HG02970 (cell line): Measurements from ENCODE around the gene KCND3.
"Not testable (repeated sequence)": the region's sequence is repeated elsewhere in the genome, so short reads cannot be mapped to it uniquely, and the experiment has no call there.

Experiments
- ATAC-seq: cut with Tn5 transposase; IDR thresholded peaks from one replicate; pipeline ENCODE4 v1.9.1; 2021; ENCODE audit warnings: mild to moderate bottlenecking, moderate library complexity, moderate number of reproducible peaks; ENCODE audit not compliant: unreplicated experiment, low FRiP score

KCND3 gene

GRCh38 chr1:111750856-111751255, 238.6 kb downstream of the KCND3 start:
- ATAC-seq, result no peak

- no peak for ATAC-seq
These were observed 239.8 kb downstream of the KCND3 start for GRCh38 chr1:111749628-111750027.

- ATAC-seq, result no peak
These were observed 241.5 kb downstream of the KCND3 start for GRCh38 chr1:111747947-111748346.

DNA sequence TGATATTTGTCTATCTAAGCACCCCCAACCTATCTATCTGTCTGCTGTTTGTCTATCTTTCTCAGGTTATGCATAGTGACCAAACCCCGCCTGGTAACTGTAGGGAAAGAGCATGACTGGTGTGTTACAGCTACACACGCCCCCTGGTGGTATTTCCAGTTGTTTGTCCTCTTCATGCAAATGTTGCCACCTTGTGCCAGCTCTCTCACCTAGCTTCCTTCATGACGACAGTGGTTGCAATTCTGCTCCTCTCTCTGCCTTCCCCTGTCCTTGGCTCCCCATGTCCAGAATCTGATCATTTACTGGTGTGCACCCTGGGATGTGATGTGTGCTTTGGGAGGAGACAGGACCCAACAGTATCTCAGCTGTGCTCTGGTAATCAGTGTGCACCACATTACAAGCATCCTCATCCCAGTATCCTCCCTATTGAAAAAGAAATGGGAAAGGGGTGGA, 242.2 kb downstream of the KCND3 start:
- no peak for ATAC-seq

DNA sequence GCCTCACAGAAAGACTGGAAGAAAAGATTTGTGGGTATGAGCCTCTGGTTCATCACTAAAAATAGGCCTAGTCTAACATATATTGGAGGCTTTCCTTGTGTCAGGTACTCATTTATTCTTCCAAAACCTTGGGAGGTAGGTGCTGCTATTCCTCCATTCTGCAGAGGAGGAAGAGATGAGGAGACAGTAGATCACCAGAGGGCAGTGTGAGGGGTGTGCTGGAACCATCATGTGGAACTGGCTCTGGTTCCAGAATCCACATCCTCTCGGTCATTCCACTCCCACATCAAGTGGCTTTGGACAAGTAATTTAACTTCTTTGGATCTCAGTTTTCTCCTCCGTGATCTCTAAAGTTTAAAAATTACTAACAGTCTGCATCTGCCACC, 242.9 kb downstream of the KCND3 start:
- ATAC-seq, result no peak

DNA sequence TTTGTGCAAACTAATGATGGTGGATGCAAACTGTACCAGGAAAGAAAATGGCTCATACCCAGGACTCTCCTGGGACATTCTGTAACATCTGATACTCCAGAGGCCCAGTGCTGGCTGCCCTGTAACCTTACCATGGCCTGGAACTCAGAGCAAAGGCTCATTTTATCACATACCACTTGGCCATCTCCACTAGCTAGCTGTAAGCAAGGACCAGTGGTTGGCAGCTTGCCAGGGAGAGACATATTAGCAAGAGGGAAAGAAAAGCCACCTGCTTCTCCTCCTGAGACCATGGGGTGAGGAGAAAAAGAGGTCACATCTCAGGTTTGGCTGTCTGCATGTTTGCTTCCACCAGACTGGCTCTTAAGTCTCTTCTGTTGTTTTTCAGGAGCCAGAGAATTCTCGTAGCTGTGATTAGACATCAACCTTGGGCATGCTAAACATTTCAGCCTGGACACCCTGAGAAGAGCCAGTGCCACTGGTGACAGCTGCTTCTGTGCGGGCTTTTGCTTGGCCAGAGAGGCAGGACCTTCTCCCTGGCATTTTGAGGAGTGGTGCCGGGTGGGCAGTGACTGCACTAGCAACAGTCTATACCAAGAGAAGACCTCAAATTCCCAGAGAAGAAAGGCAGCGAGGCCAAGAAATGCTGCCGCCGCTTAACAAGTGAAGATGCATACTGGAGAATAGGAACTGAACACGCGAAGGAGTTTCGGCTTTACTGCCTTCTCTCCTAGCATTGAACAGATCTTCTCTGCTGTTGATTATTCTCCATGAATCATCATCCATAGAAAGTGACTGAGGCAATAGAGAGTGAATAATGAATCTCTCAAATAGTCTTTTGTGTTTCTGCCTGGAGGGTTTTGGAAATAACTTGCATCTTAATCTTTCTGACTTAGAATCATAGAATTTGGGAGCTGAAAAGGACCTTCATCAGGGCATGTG, 243.5 kb downstream of the KCND3 start:
- no peak for ATAC-seq

DNA sequence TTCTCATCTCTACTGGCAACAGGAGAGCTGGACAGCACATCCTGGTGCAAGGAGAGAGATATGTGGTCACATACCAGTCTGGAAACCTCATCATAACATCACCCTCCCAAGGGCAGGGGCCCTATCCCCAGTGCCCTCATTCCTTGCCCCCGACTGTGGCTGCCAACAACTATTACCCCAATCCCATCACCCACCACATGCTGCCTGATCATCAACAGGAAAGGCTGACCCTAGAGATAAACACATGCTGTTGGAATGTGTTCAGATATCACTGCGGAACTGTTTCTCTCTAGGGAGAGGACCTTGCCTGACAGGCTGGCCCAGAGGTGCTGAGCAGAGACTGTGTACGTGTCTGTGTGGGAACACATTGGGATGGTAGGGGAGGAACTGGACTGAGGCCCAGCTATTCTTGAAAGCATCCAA, 245.8 kb downstream of the KCND3 start:
- no peak for ATAC-seq

DNA sequence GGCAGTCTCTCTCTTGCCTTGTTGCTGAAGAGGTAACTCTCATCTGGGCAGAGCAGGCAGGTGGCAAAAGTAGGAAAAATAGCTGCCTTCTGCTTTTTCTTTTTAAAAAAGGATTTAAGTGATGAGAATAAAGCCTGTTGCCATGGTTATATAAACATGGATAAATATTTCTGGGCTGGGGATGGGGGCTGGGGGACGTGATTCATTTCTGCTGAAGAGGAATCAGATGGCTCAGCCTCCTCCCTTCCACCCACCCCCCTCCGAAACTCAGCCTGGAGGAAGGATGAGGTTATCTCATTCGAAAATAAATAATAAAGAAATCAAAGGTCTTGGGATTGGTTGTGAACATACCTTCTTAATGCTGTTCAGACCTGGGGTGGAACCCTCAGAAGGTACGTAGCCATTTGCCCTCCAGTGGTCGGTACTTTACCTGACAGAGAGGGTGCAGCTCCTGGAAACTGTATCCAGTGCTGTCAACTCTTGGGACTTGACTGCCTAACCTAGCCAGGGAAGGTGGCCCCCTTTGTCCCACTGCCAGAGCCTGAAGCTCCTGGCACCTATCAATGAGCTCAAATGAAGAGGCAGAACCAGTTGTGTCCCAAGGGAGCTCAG, 246.4 kb downstream of the KCND3 start:
- no peak for ATAC-seq

DNA sequence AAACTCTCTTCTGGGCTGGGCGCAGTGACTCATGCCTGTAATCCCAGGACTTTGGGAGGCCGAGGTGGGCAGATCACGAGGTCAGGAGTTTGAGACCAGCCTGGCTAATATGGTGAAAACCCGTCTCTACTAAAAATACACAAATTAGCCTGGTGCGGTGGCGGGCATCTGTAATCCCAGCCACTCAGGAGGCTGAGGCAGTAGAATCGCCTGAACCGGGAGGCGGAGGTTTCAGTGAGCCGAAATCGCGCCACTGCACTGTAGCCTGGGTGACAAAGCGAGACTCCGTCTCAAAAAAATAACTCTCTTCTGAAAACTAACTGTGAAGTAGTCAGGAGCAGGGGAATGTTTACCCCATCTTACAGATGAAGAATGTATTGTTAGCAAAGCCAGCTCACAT, 247.2 kb downstream of the KCND3 start:
- ATAC-seq, result not testable (repeated sequence)

GRCh38 chr1:111739925-111740765, 249.3 kb downstream of the KCND3 start:
- ATAC-seq, result no peak

- ATAC-seq, result peak; percentile 76
These were observed 250.1 kb downstream of the KCND3 start, which contains the start of gene INKA2 for GRCh38 chr1:111739194-111739924. Gene INKA2 (minus strand): TSS chr1:111739395. CDS start chr1:111739242, 153 bp downstream.

DNA sequence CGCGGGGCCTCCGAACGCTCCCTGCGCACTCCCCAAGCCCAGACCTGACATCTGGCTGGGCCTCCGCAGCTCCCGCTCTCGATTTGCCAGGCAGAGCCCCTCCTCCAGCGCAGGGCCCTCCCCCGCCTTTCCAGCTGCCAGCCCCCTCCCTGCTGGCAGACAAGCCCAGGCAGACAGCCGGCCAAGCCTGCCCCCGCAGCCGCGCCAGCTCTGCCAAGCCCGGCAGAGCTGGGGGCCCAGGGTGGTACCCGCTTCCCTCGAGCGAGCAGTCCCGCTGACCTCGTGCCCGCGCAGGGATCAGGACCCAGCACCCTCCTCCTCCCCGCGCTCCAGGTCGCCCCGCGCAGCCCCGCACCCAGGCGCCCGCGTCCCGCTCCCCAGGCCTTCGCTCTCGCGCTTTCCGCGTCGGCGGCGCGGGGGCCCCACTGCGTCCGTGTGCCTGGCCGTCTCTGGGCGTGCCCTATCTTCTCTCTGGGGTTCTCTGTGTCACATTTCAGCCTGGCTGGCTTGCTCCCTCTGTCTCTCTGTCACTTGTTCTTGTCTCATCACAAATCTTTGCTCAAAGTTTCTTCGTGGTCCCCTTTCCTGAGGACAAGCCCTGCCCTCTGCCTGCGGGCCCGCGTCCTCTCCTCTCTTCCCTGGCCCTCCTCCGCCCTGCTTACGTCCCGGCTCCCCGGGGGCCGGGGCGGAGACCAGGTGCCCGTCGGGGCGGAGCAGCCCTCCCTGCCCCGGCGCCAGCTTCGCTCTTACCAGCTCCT, 250.9 kb downstream of the KCND3 start:
- peak; percentile 42 for ATAC-seq

- ATAC-seq, result no peak
These were observed 251.4 kb downstream of the KCND3 start for GRCh38 chr1:111738133-111738435.

GRCh38 chr1:111737216-111738132, 252.0 kb downstream of the KCND3 start:
- ATAC-seq, result no peak

DNA sequence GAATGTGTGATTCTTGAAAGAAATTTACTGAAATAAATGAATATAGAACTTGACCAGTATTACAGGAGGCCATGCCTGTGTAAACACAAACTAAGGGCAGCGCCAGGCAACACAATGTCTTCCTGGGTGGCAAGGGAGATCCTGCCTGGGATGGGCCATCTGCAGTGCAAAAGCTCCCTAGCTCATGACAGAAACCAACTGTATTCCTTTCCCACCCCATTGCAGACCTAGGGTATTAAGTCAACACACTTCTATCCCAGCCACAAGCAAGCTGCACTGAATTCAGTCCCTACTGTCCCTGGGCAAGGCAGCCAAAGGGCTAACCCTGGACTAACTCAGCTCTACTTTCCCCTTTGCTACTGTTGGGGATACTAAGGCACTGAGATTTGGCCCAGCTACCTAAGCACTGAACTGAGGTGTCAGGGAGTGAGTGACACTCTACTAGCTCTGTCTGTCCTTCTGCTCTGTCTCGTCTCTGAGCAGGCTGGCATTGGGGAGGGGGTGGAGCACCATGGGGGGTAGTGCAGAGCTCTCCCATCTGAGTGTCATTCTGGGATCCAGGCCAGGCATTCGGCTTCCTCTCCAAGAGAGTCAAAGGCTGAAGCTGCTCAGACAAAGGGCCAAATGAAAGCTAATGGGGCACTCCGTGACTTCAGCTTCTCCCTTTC, 252.8 kb downstream of the KCND3 start:
- ATAC-seq, result no peak

- ATAC-seq, result no peak
These were observed 253.5 kb downstream of the KCND3 start for GRCh38 chr1:111735858-111736544.

- ATAC-seq, result no peak
These were observed 254.1 kb downstream of the KCND3 start for GRCh38 chr1:111735321-111735720.
